ENCODE data around the gene SEPHS2.
A peak's percentile ranks its signal among the peaks of the same experiment; 100 is the strongest.
"Not testable (repeated sequence)": the region's sequence is repeated elsewhere in the genome, so short reads cannot be mapped to it uniquely, and the experiment has no call there.

SEPHS2 gene

DNA sequence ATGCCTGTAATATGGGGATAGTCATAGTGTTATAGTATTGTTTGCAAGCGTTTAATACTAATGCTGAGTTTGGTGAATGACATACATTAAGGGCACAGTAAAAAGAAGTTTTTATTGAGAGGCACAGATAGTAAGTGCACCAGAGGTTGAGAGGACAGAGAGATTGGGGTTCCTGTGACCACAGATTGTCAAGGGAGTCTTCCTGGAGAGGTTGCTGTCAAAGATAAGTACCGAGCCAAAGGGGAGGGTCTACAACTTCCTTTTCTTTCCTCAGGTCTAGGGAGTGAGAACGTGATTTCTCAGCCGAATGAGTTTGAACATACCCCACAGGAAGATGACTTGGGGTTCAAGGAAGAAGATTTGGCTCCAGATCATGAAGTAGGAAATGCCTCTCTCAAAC is 48.6 kb downstream of the SEPHS2 start:
- no peak for DNase-seq

DNA sequence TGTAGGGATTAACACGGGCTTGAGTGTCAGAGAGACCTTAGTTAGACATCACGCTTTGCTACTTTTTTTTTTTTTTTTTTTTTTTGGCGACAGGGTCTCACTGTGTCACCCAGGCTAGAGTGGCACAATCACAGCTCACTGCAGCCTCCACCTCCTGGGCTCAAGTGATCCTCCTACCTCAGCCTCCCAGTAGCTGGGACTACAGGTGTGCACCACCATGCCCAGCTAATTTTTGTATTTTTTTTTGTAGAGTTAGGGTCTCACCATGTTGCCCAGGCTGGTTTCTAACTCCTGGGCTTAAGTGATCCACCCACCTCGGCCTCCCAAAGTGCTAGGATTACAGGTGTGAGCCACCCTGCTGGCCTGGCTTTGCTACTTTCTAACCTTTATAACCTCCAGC is 49.0 kb downstream of the SEPHS2 start:
- not testable (repeated sequence) for DNase-seq

DNA sequence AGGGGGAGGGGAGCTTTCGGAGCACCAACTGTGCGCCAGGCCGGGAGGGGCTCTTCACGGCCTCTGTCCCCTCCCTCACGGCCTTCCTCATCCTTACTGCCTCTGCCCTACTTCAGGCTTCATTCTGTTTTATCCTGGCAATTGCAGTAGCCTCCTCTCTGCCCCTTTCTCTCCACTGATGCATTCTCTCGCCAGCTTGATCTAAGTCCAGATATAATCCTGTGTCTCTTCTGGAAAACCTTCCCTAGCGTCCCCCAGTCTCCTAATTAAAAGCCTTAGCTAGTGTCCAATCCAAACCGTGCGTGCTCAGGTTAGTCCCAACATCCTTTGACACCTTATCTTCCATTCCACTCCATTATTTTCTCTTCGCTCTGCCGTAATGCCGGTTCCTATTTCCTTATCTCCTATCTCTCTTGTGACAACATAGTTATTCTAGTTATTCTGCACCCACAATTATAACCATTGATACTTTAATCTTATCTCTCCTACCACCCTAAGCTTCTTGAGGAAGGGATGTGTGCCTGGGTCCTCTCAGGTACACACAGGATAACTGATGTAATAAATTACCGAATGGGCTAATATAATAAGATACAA is 49.6 kb downstream of the SEPHS2 start:
- no peak for DNase-seq

DNA sequence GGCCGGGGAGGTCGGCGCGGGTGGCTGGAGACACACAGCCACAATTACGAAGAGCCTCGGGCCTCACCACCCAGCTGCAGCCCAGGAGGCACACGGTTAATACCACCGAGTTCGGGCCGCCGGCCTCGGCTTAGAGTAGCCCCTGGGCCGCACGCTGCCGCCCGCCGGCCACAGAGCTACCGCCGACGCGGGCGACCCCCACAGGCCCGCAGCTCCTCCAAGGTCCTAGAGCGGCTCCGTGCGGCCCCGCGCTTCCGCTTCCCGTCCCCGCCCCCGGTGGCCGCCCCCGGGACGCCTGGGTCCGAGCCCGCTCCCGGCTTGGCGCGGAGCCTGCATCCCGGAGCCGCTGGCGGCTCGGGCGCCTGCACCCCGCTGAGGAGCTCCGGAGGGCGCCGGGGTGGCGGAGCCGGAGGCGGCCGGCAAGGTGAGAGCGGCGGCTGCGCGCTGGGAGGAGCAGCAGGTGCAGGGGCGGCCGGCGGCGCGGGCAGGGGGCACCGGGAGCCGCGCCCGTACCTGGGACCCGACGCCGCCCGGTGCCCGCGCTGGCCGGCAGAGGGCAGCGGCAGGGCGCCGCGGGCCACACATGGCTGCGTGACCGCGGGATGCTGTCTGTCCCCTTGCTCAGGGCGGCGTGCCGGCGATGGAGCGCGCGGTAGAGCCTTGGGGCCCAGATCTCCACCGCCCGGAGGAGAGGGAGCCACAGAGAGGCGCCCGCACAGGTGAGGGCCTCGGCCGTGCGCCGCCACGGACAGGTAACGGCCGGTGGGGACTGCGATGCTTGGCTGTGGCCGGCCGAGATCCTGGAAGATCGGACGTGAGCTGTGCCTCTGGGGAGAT is 50.3 kb downstream of the SEPHS2 start, which contains the start of gene ZNF48:
Gene ZNF48, plus strand, starts transcription at position 266 of the 837 bp plus-strand sequence. Its CDS starts 375 bp downstream, at position 641.
- peak; percentile 44 for DNase-seq

DNA sequence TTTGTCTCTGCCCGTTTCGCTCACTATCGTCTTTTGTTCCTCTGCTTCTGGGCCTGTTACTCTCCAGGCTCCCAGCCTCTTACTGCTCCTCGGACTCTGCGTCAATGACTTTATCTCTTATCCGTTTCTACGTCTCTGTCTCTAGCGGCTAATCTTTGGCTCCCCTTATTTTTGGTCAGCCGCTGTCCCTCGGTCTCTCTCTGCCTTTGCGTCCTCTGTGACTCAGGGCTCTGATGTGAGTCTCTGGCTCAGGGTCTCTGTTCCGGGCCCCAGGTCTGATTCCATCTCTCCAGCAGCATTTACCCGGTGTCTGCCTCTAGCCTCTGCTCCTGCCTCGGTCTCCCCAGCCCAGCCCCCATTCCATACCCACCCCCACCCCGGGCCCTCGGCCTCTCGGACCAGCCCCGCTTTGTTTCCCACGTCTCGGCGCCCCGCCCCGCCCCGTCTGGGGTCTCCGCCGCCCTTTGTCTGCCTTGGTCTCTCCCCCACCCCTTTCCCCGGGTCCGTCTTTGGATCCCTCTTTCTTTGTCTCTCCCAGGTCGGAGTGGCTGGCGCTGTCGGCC is 51.0 kb downstream of the SEPHS2 start:
- no peak for DNase-seq
